Activated CD4-positive, alpha-beta T cell treated with anti-CD3 and anti-CD28 coated beads, Interleukin-10, Interleukin-2, amounts not matched to agents 100 ng/mL and 50 ng/mL, durations not matched to agents 16 hours and 8 hours (primary cell): ENCODE measurements around the gene PSMC3IP.
A peak's percentile ranks its signal among the peaks of the same experiment; 100 is the strongest.

ENCODE experiments used
- DNase-seq: peaks from one replicate; pipeline ENCODE4 v3.0.0-alpha.2; 2020

The PSMC3IP gene

DNA sequence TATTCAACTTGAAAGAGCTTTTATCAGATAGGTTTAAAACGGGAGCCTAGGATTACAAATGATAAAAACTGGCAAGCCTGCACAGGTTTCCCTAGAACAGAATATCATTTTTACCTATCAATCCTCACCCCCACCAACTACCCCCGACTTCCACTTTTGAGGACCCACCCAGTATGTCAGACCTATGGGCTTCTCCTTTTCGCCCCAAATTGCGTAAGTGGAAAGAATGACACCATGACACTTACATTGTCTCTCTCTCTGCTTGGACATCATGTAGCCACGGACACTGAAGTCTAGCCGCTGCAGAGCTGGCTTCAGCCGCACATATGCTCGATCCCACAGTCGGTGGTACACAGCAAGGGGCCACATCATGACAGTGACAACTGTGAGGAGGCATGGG, 7.4 kb upstream of the PSMC3IP start:
- no peak for DNase-seq

DNA sequence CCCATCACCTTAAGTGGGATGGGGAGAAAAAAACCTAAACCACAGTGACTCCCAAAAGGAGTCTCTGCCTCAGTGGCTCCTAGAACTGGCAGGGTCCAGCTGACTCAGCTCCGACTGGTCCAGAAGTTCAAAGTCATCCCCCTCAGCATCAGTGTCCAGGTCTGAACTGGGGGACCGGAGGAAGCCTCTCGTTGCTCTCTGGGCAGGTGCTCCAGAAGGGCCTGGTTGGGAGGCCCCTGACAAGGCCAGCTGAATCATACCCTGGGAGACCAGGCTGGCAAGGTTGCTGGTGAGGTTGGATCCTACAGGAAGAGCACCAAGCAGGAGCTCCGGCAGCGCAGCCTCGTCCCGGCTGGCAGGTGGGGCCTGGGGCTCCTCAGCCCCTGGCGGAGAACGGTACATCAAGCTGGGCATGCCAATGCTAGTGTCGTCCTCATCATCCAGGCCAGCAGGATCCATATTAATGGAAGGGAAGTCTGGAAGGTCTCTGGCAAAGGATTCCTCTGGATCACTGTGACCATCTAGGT, 4.3 kb upstream of the PSMC3IP start:
- no peak for DNase-seq

DNA sequence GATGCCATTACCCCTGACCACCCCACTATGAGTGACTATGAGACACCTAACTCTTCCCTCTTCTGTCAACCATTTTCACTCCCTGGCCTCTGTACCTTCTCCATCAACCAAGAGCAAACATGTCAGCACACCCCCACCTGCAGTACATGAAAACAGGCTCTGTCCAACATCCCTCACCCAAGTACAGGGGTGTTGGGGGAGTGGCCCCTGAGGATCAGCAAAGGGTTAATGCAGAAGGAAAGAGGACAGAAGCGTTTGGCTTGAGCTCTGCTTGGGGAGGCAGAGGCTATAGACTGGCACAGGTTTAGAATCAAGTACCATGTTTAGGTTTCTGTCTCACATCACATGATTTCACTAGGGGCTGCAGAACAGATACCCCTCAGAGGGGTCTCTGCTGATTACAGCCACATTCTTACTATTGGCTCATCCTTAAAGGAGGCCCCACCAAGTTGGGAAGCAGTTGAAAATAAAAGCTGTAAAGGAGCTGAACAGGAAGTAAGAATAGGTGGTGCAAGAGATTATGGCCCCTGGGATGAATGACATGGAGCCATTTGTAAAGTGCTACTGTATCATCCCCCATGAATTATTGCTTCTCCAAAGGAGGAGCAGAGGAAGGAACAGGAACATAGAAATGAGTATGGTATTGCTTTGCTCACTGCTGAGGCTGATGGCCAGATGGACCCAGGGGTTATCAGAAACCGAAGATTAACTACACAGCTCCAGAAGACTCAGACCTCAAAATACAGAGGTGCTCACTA, 2.4 kb upstream of the PSMC3IP start:
- no peak for DNase-seq

DNA sequence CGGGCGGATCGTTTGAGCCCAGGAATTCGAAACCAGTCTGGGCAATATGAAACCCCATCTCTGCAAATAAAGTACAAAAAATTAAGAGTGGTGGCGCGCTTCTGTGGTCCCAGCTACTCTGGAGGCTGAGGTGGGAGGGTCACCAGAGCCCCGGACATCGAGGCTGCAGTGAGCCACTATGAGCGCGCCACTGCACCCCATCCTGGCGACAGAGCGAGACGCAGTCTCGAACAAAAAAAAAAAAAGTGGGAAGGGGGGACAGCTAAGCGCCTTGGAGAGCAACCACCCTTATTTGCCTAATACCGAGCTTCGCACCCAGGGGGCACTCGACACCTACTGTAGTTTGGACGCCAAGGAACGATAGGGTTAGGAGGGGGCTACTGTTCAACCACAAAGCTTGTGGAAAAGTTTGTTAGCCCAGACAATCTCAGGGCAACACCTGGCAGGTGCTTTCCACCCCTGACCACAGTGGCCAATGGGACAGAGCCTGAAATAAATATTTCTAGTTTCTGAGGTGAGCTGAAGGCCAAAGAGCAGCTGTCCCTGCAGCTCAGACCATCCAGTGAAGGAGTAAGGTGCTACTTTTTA, 847 bp upstream of the PSMC3IP start:
- peak; percentile 80 for DNase-seq

GRCh38 chr17:42577140-42577531, 393 bp downstream of the PSMC3IP start:
- no peak for DNase-seq

GRCh38 chr17:42574463-42574862, 3.1 kb downstream of the PSMC3IP start:
- DNase-seq = no peak

DNA sequence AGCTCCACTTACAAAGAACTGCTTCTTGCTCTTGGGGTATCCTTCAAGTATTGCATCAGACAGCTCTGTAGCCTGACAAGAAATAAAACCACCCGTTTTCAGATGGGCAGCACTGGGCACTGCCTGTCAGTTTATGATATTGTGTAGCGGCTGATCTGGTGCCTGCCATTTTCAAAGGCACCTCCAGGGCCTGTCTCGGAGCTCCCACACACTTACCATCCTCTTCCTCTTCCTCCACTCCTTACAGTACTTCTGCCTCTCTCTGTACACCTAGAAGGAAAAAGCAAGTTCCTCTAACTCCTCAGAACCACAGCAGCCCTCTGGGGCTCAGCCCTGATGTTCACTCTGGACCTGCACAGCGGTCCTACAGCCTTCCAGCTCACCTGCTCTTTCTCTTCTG, 4.4 kb downstream of the PSMC3IP start:
- no peak for DNase-seq

- DNase-seq = no peak
Measured at GRCh38 chr17:42571435-42572225, 5.9 kb downstream of the PSMC3IP start.

GRCh38 chr17:42568341-42569111, 9.0 kb downstream of the PSMC3IP start:
- no peak for DNase-seq

DNA sequence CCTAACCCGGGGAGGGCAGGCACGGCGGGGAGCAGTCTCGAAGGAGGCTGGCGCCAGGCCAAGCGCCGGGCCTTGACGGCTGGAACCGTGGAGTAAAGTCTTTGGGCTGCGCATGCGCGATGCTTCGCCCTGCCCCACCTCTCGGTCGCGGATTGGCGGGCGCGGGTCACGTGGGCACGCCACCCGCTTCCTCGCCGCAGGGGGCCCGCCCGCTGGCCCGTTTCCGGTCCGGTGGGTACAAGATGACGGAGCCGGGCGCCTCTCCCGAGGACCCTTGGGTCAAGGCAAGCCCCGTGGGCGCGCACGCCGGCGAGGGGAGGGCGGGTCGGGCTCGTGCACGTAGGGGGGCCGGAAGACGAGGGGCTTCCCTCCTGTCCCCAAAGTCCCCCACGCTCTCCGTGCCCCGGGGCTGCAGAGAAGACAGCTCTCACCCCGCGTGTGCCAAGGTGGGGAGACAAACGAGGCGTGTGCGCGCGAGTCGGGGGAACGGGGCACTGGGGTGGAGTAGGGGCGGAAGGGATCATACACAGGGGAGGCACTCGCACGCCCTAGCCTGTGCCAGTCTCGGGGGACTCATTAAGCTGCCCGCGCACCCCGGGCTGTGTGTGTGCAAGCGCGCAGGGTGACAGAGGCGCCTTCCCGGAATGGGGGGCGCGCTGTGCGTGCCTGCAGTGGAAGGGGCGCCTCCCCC, 10.5 kb downstream of the PSMC3IP start, which contains the start of gene MLX:
TSS of gene MLX (plus strand) at position 218 of the 691 bp plus-strand sequence. CDS start at position 243, 25 bp downstream.
- peak; percentile 96 for DNase-seq

DNA sequence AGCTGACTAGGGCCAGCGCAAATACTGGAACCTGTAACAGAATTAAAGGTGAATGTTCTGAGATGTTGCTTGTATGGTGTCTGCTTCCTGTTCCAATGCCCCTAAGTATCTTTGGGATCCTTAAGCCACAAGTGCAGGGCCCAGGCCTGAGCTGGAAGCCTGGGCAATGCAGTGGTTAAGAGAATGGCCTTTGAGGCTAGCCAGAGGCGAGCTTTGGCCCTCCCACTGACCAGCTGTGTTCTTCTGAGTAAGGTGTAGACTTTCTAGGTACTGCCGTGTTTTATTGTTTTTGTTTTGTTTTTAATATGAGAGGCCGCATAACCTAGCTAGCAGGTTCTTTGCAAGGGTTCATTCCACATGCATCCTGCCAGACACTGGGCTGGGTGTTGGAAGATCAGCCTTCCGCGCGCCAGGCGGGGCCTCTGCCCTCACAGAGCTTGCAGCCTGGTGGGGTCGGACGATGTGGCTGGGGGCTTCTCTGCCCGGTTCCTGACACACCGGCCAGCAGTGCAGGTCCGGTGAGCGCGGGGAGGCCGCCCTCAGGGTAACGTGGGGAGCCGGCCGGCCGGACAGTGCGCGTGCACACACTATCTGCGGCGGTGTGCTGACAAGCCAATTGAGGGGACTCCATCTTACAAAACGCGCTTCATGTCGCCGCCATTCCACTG, 11.2 kb downstream of the PSMC3IP start:
- no peak for DNase-seq

DNA sequence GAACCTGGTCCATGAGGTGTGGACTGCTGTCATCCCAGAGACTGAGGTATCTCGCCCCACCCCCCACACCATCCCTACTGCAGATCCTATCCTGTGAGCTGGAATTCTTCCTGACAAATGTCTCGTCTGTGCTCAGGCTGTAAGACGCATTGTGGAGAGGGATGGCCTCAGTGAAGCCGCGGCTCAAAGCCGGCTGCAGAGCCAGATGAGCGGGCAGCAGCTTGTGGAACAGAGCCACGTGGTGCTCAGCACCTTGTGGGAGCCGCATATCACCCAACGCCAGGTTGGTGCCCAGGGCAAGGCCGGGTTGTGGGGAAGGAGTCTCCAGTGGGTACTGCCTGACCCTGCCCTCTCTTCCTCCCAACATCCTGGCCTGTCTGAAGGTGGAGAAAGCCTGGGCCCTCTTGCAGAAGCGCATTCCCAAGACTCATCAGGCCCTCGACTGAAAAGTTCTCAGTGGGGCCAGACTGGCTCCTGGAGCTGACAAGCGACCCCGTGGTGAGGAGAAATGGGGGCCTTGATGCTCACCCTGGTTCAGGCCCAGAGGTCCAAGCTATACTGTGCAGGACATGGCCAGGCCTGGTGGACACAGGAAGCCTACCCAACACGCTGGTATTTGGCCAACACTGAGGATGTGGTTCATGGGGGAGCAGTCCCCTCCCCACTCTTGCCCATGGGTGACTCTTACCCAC, 11.9 kb downstream of the PSMC3IP start:
- no peak for DNase-seq

- no peak for DNase-seq
Measured at GRCh38 chr17:42564815-42565522, 12.6 kb downstream of the PSMC3IP start.

GRCh38 chr17:42563950-42564349, 13.6 kb downstream of the PSMC3IP start:
- DNase-seq = no peak

GRCh38 chr17:42563543-42563942, 14.0 kb downstream of the PSMC3IP start:
- DNase-seq = no peak

GRCh38 chr17:42563143-42563509, 14.4 kb downstream of the PSMC3IP start:
- no peak for DNase-seq

- DNase-seq = no peak
Measured at GRCh38 chr17:42562388-42563142, 15.0 kb downstream of the PSMC3IP start.

DNA sequence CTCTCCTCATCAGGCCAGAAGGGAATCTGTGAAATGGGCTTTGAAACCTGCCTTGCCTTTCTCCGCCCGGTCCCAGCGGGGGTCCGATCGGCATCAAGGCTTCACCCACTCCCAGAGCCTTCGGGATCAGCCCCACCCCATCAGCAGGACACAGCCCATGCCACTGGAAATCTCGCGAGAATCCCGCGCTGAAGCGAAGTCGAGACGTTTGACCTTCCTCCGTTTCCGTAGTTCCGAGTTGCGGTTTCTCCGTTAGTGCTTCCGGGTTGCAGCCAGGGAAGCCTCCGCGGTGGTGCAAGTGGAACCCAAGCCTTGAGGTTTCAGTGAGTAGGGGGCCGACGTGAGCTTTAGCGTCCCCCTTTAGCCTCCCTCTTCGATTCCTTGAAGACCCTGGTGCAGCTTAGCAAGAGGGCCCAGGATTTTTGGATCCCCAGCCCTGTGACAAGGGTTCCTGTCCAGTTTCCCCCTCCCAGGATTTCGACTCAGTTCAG, 15.6 kb downstream of the PSMC3IP start, which contains the start of gene COASY:
TSS of gene COASY (plus strand) at position 252 of the 491 bp plus-strand sequence. CDS start 475 bp downstream, outside the sequence.
- peak; percentile 96 for DNase-seq

- no peak for DNase-seq
Measured at GRCh38 chr17:42560246-42560645, 17.3 kb downstream of the PSMC3IP start.
